T-helper 9 cell (primary cell): Measurements from ENCODE around the gene FAM161A.
A peak's percentile ranks its signal among the peaks of the same experiment; 100 is the strongest.
"Not testable (repeated sequence)": the region's sequence is repeated elsewhere in the genome, so short reads cannot be mapped to it uniquely, and the experiment has no call there.

Experiments used
- DNase-seq: peaks from one replicate; pipeline ENCODE4 v3.0.0-alpha.2; 2020

FAM161A gene

GRCh38 chr2:61833971-61834370 lies 19.9 kb downstream of the FAM161A start:
- no peak for DNase-seq

GRCh38 chr2:61832183-61832841 lies 21.5 kb downstream of the FAM161A start:
- no peak for DNase-seq

GRCh38 chr2:61822255-61822654 lies 31.6 kb downstream of the FAM161A start:
- no peak for DNase-seq

GRCh38 chr2:61816480-61817355 lies 37.1 kb downstream of the FAM161A start:
- no peak for DNase-seq

GRCh38 chr2:61814539-61815160 lies 39.2 kb downstream of the FAM161A start:
- no peak for DNase-seq

- DNase-seq = not testable (repeated sequence)
Measured at GRCh38 chr2:61813314-61813713, 40.5 kb downstream of the FAM161A start.

- no peak for DNase-seq
Measured at GRCh38 chr2:61811821-61812220, 42.0 kb downstream of the FAM161A start.

GRCh38 chr2:61810203-61810602 lies 43.7 kb downstream of the FAM161A start:
- DNase-seq = not testable (repeated sequence)

GRCh38 chr2:61808693-61809092 lies 45.2 kb downstream of the FAM161A start:
- DNase-seq = not testable (repeated sequence)

GRCh38 chr2:61807036-61807757 lies 46.7 kb downstream of the FAM161A start:
- no peak for DNase-seq

GRCh38 chr2:61802548-61802947 lies 51.3 kb downstream of the FAM161A start:
- no peak for DNase-seq

- no peak for DNase-seq
Measured at GRCh38 chr2:61799099-61799498, 54.8 kb downstream of the FAM161A start.

GRCh38 chr2:61797446-61797845 lies 56.4 kb downstream of the FAM161A start:
- not testable (repeated sequence) for DNase-seq

GRCh38 chr2:61795408-61795807 lies 58.5 kb downstream of the FAM161A start:
- no peak for DNase-seq

- DNase-seq = peak; percentile 50
Measured at GRCh38 chr2:61793389-61793836, 60.4 kb downstream of the FAM161A start.

- no peak for DNase-seq
Measured at GRCh38 chr2:61792355-61792890, 61.4 kb downstream of the FAM161A start.

- no peak for DNase-seq
Measured at GRCh38 chr2:61789807-61790602, 63.9 kb downstream of the FAM161A start.

GRCh38 chr2:61787941-61788563 lies 65.8 kb downstream of the FAM161A start:
- no peak for DNase-seq

- DNase-seq = no peak
Measured at GRCh38 chr2:61786876-61787275, 67.0 kb downstream of the FAM161A start.

GRCh38 chr2:61785583-61785982 lies 68.3 kb downstream of the FAM161A start:
- no peak for DNase-seq

GRCh38 chr2:61784643-61785042 lies 69.2 kb downstream of the FAM161A start:
- DNase-seq = no peak
